ENCODE data around the gene OBSCN. TPM values are rescaled to one million over a fixed set of nuclear protein-coding genes. Genes with fewer than 3 reads are reported as not detected.

OBSCN gene
- total and polyA plus RNA-seq, 2 of the 13 experiments (the other 11 are each of a cell fraction or from before 2014, with no cell fraction given) = 0.20 TPM

DNA sequence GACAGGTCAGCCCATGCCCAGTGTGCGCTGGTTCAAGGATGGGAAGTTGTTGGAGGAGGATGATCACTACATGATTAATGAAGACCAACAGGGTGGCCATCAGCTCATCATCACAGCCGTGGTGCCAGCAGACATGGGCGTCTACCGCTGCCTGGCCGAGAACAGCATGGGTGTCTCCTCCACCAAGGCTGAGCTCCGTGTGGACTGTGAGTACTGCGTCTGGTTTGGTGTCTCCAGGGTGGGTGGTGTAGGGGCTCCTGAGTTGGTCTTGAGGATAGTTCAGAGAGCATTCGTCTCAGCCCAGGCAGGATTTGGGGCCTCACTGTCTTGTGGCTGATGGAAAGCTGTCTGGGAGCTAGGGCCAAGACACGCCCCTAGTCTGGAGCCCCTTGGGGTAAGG, 115.6 kb downstream of the OBSCN start:
- Histone ChIP-seq H3K4me1 (ENCODE audit: insufficient read depth, low read length) (no peaks in the 10 kb centered on the region), H3K27me3 (ENCODE audit: control insufficient read depth in 1 of 2, insufficient read depth in 2 of 2, low read length in 2 of 2) (no peaks in the 10 kb centered on the region; a peak in 1 of 5 replicates), H3K27ac (ENCODE audit: extremely low read length, insufficient read depth, low read length) (no peak overlapping the region), H4K20me1 (ENCODE audit: insufficient read depth, low read length) (no peaks in the 10 kb centered on the region), H3K79me2 (ENCODE audit: insufficient read depth, low read length) (no peaks in the 10 kb centered on the region), H3K4me3 (replicated peaks in 1 of 3; ENCODE audit: insufficient read depth in 1 of 3, low read depth in 2 of 3, low read length in 3 of 3) (no peak overlapping the region), H3K36me3 (replicated peaks in 1 of 2; ENCODE audit: control insufficient read depth in 1 of 2, insufficient read depth in 2 of 2, low read length in 2 of 2) (no peaks in the 10 kb centered on the region), H3K9me3 (ENCODE audit: low read length) (no peaks in the 10 kb centered on the region), H3K9ac (ENCODE audit: insufficient read depth, low read depth, low read length) (no peak overlapping the region), H2AFZ (ENCODE audit: low read length) (no peak overlapping the region), H3K4me2 (ENCODE audit: low read depth, low read length) (no peak overlapping the region)
- no peak for DNase-seq (ENCODE audit: low spot score)
- no peak for ATAC-seq
- in situ Hi-C loops (cut with HindIII; ENCODE audit: extremely low pct_ligation_motif_present, low pct_unique_long_range_greater_than_20kb) (no loop called here), intact Hi-C loops (cut with micrococcal nuclease; ENCODE audit: unreplicated experiment) (no loop called here)
- ChIA-PET CTCF (ENCODE audit: low intra/inter-chr PET ratio, low total read pairs) (no interaction called here), POLR2A (no interaction called here)
- WGBS (ENCODE audit: low lambda C conversion rate) = 25% methylated on average over 4 of the region's 9 CpGs
- TF ChIP-seq ZNF143 (CRISPR knock-in tag; IDR thresholded peaks at IDR 0.05) (no peak), HNF4G (IDR thresholded peaks at IDR 0.05; ENCODE audit: borderline replicate concordance, low read depth, low read length) (no peak), HNF4G (CRISPR knock-in tag; IDR thresholded peaks at IDR 0.05; ENCODE audit: borderline replicate concordance, low read depth) (no peak), ZNF720 (CRISPR knock-in tag; IDR thresholded peaks at IDR 0.05) (no peak), MEIS2 (CRISPR knock-in tag; IDR thresholded peaks at IDR 0.05) (no peak), ZBTB3 (CRISPR knock-in tag; IDR thresholded peaks at IDR 0.05; ENCODE audit: borderline replicate concordance, low read depth) (no peak), RBFOX2 (IDR thresholded peaks at IDR 0.05; ENCODE audit: low read depth, low read length) (no peak), ATF7 (IDR thresholded peaks at IDR 0.05) (no peak), ATF7 (CRISPR knock-in tag; IDR thresholded peaks at IDR 0.05) (no peak), ZBTB7B (CRISPR knock-in tag; IDR thresholded peaks at IDR 0.05) (no peak)
- no peak for FAIRE-seq
- BruUV-seq (replicated peaks) = no TSS peak

DNA sequence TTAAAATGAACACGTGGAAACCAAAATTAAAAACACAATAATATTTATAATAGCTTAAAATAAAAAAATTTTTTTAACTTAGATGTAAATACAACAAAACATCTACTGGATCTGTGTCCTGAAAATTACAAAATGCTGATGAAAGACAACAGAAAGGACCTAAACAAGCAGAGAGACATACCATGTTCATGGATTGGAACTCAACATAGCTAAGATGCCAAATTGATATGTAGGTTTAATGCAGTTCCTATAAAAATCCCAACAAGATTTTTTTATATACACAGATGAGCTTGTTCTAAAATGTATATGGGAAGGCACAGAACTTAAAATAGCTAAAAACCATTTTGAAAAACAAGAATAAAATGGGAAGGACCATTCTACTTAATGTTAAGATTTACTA, 117.4 kb downstream of the OBSCN start:
- no TSS peak for BruUV-seq (replicated peaks)
- no peak overlapping the region for H2AFZ ChIP-seq (ENCODE audit: low read length)
- no peak overlapping the region for H3K4me3 ChIP-seq (replicated peaks in 1 of 3; ENCODE audit: insufficient read depth in 1 of 3, low read depth in 2 of 3, low read length in 3 of 3)
- intact Hi-C loops (cut with micrococcal nuclease; ENCODE audit: unreplicated experiment) = no loop called here
- H3K9ac ChIP-seq (ENCODE audit: insufficient read depth, low read depth, low read length) = no peak overlapping the region
- H3K79me2 ChIP-seq (ENCODE audit: insufficient read depth, low read length) = no peaks in the 10 kb centered on the region
- H3K4me2 ChIP-seq (ENCODE audit: low read depth, low read length) = no peak overlapping the region
- H4K20me1 ChIP-seq (ENCODE audit: insufficient read depth, low read length) = no peaks in the 10 kb centered on the region
- H3K4me1 ChIP-seq (ENCODE audit: insufficient read depth, low read length) = no peaks in the 10 kb centered on the region
- no peak for TF ChIP-seq AKAP8 (CRISPR knock-in tag; IDR thresholded peaks at IDR 0.05)
- no peak for TF ChIP-seq ZNF619 (CRISPR knock-in tag; IDR thresholded peaks at IDR 0.05)
- TF ChIP-seq TSC22D2 (CRISPR knock-in tag; IDR thresholded peaks at IDR 0.05; ENCODE audit: borderline replicate concordance) = no peak
- no peak for TF ChIP-seq KLF16 (CRISPR knock-in tag; IDR thresholded peaks at IDR 0.05)
- TF ChIP-seq TRIM24 (CRISPR knock-in tag; IDR thresholded peaks at IDR 0.05) = no peak
- no peak for TF ChIP-seq ZNF343 (CRISPR knock-in tag; IDR thresholded peaks at IDR 0.05)
- in situ Hi-C loops (cut with HindIII; ENCODE audit: extremely low pct_ligation_motif_present, low pct_unique_long_range_greater_than_20kb) = no loop called here
- no peak overlapping the region for H3K27ac ChIP-seq (ENCODE audit: extremely low read length, insufficient read depth, low read length)
- no peaks in the 10 kb centered on the region for H3K9me3 ChIP-seq (ENCODE audit: low read length)
- FAIRE-seq = no peak
- 0% methylated on average over 1 of the region's 1 CpG for WGBS (ENCODE audit: low lambda C conversion rate)
- no peaks in the 10 kb centered on the region for H3K36me3 ChIP-seq (replicated peaks in 1 of 2; ENCODE audit: control insufficient read depth in 1 of 2, insufficient read depth in 2 of 2, low read length in 2 of 2)
- no peaks in the 10 kb centered on the region; a peak in 1 of 5 replicates for H3K27me3 ChIP-seq (ENCODE audit: control insufficient read depth in 1 of 2, insufficient read depth in 2 of 2, low read length in 2 of 2)
- no peak for ATAC-seq
- POLR2A ChIA-PET = no interaction called here
- no peak for DNase-seq (ENCODE audit: low spot score)
- CTCF ChIA-PET (ENCODE audit: low intra/inter-chr PET ratio, low total read pairs) = no interaction called here
